WI38 (cell line): ENCODE data around the gene DENND2A.
A peak's percentile ranks its signal among the peaks of the same experiment; 100 is the strongest.
"Not testable (repeated sequence)": the region's sequence is repeated elsewhere in the genome, so short reads cannot be mapped to it uniquely, and the experiment has no call there.

Experiments
- H3K4me3 ChIP-seq: 2 replicates; pipeline ENCODE4 v1.5.1; 2011; ENCODE audit warnings: low read depth, mild to moderate bottlenecking, control low read depth, low read length
- TF ChIP-seq, protein P1 (sequence below): IDR thresholded peaks from 2 replicates; pipeline ENCODE4 v1.5.1; 2012; ENCODE audit warnings: low read depth, mild to moderate bottlenecking, control low read depth, low read length

DENND2A gene

DNA sequence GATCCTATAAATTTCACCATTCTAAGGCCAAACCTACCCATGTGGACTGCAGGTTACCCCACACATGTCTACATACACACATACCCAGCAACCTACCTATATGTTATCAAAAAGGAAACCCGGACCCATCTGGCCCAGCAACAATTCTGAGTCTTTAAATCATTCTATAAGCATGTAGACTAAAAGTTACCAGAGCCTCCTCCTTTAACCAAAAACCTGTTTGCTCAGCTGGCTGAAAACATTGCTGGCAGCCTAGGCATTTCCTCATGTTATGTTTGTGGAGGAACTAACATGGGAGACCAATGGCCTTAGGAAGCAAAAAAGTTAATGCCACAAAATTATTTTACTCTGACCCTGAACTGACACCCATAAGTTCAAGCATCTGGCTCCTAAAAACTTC lies 26.9 kb upstream of the DENND2A start:
- TF ChIP-seq, protein P1, sequence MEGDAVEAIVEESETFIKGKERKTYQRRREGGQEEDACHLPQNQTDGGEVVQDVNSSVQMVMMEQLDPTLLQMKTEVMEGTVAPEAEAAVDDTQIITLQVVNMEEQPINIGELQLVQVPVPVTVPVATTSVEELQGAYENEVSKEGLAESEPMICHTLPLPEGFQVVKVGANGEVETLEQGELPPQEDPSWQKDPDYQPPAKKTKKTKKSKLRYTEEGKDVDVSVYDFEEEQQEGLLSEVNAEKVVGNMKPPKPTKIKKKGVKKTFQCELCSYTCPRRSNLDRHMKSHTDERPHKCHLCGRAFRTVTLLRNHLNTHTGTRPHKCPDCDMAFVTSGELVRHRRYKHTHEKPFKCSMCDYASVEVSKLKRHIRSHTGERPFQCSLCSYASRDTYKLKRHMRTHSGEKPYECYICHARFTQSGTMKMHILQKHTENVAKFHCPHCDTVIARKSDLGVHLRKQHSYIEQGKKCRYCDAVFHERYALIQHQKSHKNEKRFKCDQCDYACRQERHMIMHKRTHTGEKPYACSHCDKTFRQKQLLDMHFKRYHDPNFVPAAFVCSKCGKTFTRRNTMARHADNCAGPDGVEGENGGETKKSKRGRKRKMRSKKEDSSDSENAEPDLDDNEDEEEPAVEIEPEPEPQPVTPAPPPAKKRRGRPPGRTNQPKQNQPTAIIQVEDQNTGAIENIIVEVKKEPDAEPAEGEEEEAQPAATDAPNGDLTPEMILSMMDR = no peak

DNA sequence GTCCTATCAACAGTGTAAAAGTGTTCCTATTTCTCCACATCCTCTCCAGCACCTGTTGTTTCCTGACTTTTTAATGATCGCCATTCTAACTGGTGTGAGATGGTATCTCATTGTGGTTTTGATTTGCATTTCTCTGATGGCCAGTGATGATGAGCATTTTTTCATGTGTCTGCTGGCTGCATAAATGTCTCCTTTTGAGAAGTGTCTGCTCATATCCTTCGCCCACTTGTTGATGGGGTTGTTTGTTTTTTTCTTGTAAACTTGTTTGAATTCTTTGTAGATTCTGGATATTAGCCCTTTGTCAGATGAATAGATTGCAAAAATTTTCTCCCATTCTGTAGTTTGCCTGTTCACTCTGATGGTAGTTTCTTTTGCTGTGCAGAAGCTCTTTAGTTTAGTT lies 22.3 kb upstream of the DENND2A start:
- H3K4me3 ChIP-seq = not testable (repeated sequence)

More for the DNA sequence above, 26.9 kb upstream of the DENND2A start:
- no peak overlapping the region for H3K4me3 ChIP-seq

DNA sequence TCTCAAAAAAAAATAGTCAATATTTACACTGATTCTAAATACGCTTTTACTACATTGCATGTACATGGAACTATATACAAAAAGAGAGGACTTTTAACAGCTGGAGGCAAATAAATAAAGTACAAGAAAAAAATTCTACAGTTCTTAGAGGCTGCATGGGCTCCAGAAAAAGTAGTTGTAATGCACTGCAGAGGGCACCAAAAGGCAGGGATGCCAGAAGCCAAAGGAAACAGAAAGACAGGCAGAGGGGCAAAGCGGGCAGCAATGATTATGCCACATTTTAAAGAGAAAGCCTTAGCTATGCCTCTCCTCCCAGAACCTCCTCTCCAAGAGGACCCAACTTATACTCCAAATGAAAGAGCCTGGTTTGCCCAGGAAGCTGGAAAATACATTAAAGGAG lies 20.5 kb upstream of the DENND2A start:
- H3K4me3 ChIP-seq = no peak overlapping the region
- TF ChIP-seq, protein P1 = 0 out of 2 replicates have a peak, but pooled peaks have one; percentile 10

DNA sequence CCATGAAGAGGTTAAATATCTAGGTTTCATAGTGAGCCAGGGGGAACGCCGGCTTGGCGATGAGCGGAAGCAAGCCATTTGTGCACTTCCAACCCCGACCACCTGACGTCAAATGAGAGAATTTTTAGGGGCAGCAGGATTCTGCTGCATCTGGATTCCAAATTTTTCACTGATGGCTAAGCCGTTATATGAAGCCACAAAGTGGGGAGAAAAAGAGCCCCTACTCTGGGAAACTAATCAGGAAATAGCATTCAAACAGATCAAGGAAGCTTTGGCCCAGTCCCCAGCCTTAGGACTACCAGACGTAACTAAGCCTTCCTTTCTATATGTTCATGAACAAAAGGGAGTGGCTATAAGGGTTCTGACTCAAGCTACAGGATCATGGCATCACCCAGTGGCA lies 19.2 kb upstream of the DENND2A start:
- H3K4me3 ChIP-seq = no peak overlapping the region
- TF ChIP-seq, protein P1 = no peak

DNA sequence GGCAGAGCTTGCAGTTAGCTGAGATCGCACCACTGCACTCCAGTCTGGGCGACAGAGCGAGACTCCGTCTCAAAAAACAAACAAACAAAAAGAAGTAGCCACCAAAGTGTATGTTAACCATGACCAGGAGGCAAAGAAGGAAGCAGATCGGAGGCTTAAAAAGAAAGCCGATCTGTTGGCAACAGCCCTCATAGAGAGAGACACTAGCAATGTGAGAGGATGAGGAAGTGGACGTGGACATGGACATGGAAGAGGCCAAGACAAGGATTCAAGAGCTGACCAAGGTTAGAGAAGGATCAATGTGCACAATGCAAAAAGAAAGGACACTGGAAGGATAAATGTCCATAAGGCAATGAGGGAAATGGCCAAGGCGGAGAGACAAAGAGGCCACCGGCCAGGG lies 17.3 kb upstream of the DENND2A start:
- TF ChIP-seq, protein P1 = no peak
- H3K4me3 ChIP-seq = no peak overlapping the region

DNA sequence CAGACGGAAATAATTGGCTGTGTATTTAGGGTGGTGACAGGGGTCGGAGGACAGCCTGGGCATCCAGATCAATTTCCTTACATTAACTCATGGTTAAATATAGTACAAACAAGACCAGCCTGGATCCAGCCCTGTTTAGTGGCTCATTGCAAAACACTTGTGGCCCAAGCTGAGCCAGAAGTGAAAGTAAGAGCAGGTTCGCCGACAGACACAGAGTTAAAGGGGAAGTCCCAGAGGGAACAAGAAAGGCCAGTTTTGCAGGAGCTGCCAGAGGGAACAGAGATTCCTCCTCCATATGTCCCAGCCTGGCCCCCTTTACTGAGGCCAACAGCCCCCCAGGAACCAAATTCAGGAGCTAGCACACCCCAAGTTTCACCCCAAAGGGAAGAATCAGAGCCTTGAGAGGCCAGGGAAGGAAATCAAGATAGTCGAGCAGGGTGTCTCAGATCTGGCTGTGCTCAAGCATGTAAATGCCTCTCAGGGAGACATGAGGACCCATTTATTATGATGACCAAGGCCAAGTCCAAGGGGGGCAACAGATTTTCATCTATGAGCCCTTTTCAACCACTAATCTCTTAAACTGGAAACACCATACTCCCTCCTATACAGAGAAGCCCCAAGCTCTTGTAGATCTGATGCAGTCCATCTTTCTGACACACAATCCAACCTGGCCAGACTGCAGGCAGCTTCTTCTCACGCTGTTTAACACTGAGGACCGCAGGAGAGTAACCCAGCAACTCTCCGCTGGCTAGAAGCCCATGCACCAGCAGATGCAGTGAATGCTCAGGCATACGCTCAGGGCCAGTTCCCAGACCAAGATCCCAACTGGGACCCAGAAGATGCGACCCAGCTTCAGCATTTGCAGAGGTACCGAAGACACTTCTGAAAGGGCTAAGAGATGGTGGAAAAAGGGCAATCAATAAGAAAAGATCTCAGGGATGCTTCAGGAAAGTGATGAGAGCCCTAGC lies 16.2 kb upstream of the DENND2A start:
- peak overlapping the region; percentile 46 for H3K4me3 ChIP-seq
- TF ChIP-seq, protein P1 = no peak

DNA sequence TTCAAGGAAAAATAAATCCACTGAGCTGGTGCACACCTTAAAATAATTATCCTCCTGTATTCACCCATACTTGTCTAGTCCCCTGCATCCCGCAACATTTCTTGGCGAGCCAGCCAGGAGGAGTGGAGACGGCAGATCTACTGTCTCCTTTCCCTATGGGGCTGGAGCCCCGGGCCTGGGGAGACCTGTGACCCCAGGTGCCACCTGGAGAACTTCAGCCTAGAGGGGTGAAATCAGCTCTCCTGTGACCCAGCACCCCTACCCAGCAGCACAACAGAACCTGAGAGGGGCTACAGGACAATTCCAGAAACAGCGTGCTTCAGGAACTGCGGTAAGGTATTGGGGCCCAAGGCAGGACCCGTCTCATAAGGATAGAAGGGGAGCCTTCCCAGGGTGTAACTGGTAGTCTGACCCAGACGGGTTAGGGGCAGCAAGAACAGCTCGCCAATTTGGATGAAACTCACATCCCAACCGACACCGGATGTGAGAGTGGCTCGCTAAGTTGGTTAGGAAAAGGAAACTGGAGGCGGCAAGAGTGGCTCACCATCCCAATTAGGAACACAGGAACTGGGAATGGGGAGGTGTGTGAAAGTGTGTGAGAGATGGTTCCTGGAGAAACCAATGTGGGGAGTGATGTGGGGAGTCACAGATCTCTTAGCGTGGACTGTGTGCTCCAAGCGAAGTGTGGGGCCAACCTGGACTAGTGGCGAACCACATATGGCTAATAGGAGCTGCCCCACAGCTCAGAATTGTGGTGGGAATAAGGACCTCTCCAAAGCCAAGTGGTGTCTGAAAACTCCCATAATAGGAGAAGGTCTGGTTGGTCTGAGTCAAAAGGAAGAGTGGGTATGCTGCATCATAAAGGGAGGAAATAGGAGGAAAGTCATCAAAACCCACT lies 15.1 kb upstream of the DENND2A start:
- TF ChIP-seq, protein P1 = no peak
- H3K4me3 ChIP-seq = peak overlapping the region; percentile 46
